ENCODE data around the gene ACAD9.

- TF ChIP-seq EZH2 (IDR thresholded peaks at IDR 0.05; ENCODE audit: low read length, missing control alignments) (no peak), CTCF (conservative IDR thresholded peaks at IDR 0.05 in 1 of 2, IDR thresholded peaks at IDR 0.05 in 1 of 2; ENCODE audit: low read depth in 1 of 2, low read length in 2 of 2) (no peak)
Measured at GRCh38 chr3:128933922-128934253, 54.5 kb downstream of the ACAD9 start.
